HepG2 (cell line): ENCODE measurements around the gene RNF208. TPM values are rescaled to one million over a fixed set of nuclear protein-coding genes. Genes with fewer than 3 reads are reported as not detected.

ENCODE experiments used
- ATAC-seq: fragments of 200-7000 bp; cut with Tn5 transposase; 3 replicates; pipeline ENCODE4 v1.9.1; 2020; ENCODE audit warnings: mild to moderate bottlenecking, moderate library complexity
- BruUV-seq: library from RNA; stranded (reverse); fragments of 400-500 nt; replicated peaks from 2 replicates; lab custom pipeline; 2021; lab: Mats Ljungman, UMichigan
- CTCF ChIA-PET: fragments of 300-600 bp; formaldehyde crosslinking; extraction: SDS; loops from one replicate; lab custom pipeline; 2021; ENCODE audit warnings: low total read pairs, inconsistent platforms, low intra/inter-chr PET ratio; lab: Yijun Ruan, JAX
- POLR2A ChIA-PET: fragments of 350-600 bp; sonication (Branson Sonifier 250); formaldehyde crosslinking; loops from one replicate; lab custom pipeline; 2020; ENCODE audit warnings: antibody characterized with exemption, inconsistent platforms; lab: Yijun Ruan, JAX
- DNase-seq: peaks from one replicate; pipeline ENCODE4 v3.0.0-alpha.2; 2015; ENCODE audit warnings: low spot score
- FAIRE-seq: peaks from 3 replicates; lab custom pipeline; 2011; peaks lifted over from hg19 to GRCh38; lab: Jason Lieb, UNC
- H2AFZ ChIP-seq: one replicate; pipeline ENCODE4 v1.6.1; 2011; ENCODE audit warnings: low read length, inconsistent platforms
- H3K27ac ChIP-seq: fragments of 300-600 bp; 3 replicates; pipeline ENCODE4 v1.8.0; 2011; ENCODE audit warnings: mixed run types, mild to moderate bottlenecking, mixed read lengths, low read length, inconsistent platforms; ENCODE audit not compliant: insufficient read depth; ENCODE audit errors: extremely low read length
- H3K27me3 ChIP-seq, 2 experiments: fragments of 200-600 bp in 1 of 2; 2 replicates in 1 of 2; 3 replicates in 1 of 2; pipeline versions ENCODE4 v1.6.0 to v1.8.0; 2011; ENCODE audit warnings: low read length in 2 of 2, mild to moderate bottlenecking in 2 of 2, moderate library complexity in 2 of 2, inconsistent platforms in 1 of 2; ENCODE audit not compliant: insufficient read depth in 2 of 2, control insufficient read depth in 1 of 2
- H3K36me3 ChIP-seq, 2 experiments: fragments of 200-600 bp in 1 of 2; replicated peaks in 1 of 2; 2 replicates in 1 of 2; 3 replicates in 1 of 2; pipeline versions ENCODE4 v1.5.1 to v1.8.0; 2011; ENCODE audit warnings: low read length in 2 of 2, inconsistent platforms in 1 of 2; ENCODE audit not compliant: insufficient read depth in 2 of 2, control insufficient read depth in 1 of 2
- H3K4me1 ChIP-seq: 2 replicates; pipeline ENCODE4 v1.5.1; 2012; ENCODE audit warnings: low read length, inconsistent platforms; ENCODE audit not compliant: insufficient read depth
- H3K4me2 ChIP-seq: 2 replicates; pipeline ENCODE4 v1.6.0; 2011; ENCODE audit warnings: low read depth, low read length, inconsistent platforms
- H3K4me3 ChIP-seq, 3 experiments: fragments of 200-600 bp in 1 of 3; sonication (generic), shearing (Covaris generic) in 1 of 3; replicated peaks in 1 of 3; 2 replicates each; pipeline ENCODE4 v1.5.1; 2011 to 2016; ENCODE audit warnings: low read length in 3 of 3, inconsistent platforms in 2 of 3, low read depth in 2 of 3, mild to moderate bottlenecking in 2 of 3, control low read depth in 1 of 3, mixed read lengths in 1 of 3; ENCODE audit not compliant: insufficient read depth in 1 of 3
- H3K79me2 ChIP-seq: one replicate; pipeline ENCODE4 v1.6.1; 2011; ENCODE audit warnings: low read length, inconsistent platforms; ENCODE audit not compliant: insufficient read depth
- H3K9ac ChIP-seq: 2 replicates; pipeline ENCODE4 v1.6.0; 2011; ENCODE audit warnings: mild to moderate bottlenecking, low read depth, low read length, inconsistent platforms; ENCODE audit not compliant: insufficient read depth
- H3K9me3 ChIP-seq: 2 replicates; pipeline ENCODE4 v1.5.1; 2012; ENCODE audit warnings: mild to moderate bottlenecking, low read length
- H4K20me1 ChIP-seq: 2 replicates; pipeline ENCODE4 v1.6.0; 2011; ENCODE audit warnings: inconsistent platforms, mild to moderate bottlenecking, low read length, moderate library complexity; ENCODE audit not compliant: insufficient read depth
- AKNA ChIP-seq: sonication (generic); formaldehyde crosslinking; IDR thresholded peaks from 2 replicates; pipeline ENCODE4 v1.4.0; 2020; ENCODE audit warnings: missing genetic modification reagents, borderline replicate concordance
- ARID2 ChIP-seq: sonication (generic); formaldehyde crosslinking; IDR thresholded peaks from 2 replicates; pipeline ENCODE4 v1.8.1; 2022; ENCODE audit warnings: mild to moderate bottlenecking, missing genetic modification reagents, borderline replicate concordance
- ATM ChIP-seq: fragments of 450-650 bp; IDR thresholded peaks from 2 replicates; pipeline ENCODE4 v1.7.1; 2017; ENCODE audit warnings: mild to moderate bottlenecking, borderline replicate concordance
- GLMP ChIP-seq: sonication (generic); formaldehyde crosslinking; IDR thresholded peaks from 2 replicates; pipeline ENCODE4 v1.9.0; 2021; ENCODE audit warnings: missing genetic modification reagents, mild to moderate bottlenecking, borderline replicate concordance
- MEF2D ChIP-seq: sonication (generic); formaldehyde crosslinking; IDR thresholded peaks from 2 replicates; pipeline ENCODE4 v1.5.1; 2020; ENCODE audit warnings: mild to moderate bottlenecking, missing genetic modification reagents
- MEIS2 ChIP-seq: sonication (generic); formaldehyde crosslinking; IDR thresholded peaks from 2 replicates; pipeline ENCODE4 v1.9.0; 2021; ENCODE audit warnings: mild to moderate bottlenecking, missing genetic modification reagents
- PITX1 ChIP-seq: sonication (generic); formaldehyde crosslinking; IDR thresholded peaks from 2 replicates; pipeline ENCODE4 v1.5.1; 2020; ENCODE audit warnings: mild to moderate bottlenecking, missing genetic modification reagents
- RFXAP ChIP-seq: sonication (generic); formaldehyde crosslinking; IDR thresholded peaks from 2 replicates; pipeline ENCODE4 v1.4.0; 2020; ENCODE audit warnings: missing genetic modification reagents, borderline replicate concordance
- SIX1 ChIP-seq: sonication (generic); formaldehyde crosslinking; IDR thresholded peaks from 2 replicates; pipeline ENCODE4 v1.4.0; 2020; ENCODE audit warnings: missing genetic modification reagents, borderline replicate concordance
- TEAD3 ChIP-seq: optimal IDR thresholded peaks from 2 replicates; pipeline ENCODE3; 2016; ENCODE audit warnings: borderline replicate concordance
- UBTF ChIP-seq: sonication (generic); formaldehyde crosslinking; IDR thresholded peaks from 2 replicates; pipeline ENCODE4 v1.4.0; 2020; ENCODE audit warnings: mild to moderate bottlenecking, missing genetic modification reagents
- ZFP1 ChIP-seq: IDR thresholded peaks from 2 replicates; pipeline ENCODE4 v1.6.1; 2016
- ZNF547 ChIP-seq: sonication (generic); formaldehyde crosslinking; IDR thresholded peaks from 2 replicates; pipeline ENCODE4 v1.5.1; 2020; ENCODE audit warnings: mild to moderate bottlenecking, missing genetic modification reagents
- ZNF724P ChIP-seq: sonication (generic); formaldehyde crosslinking; IDR thresholded peaks from 2 replicates; pipeline ENCODE4 v1.8.0; 2022; ENCODE audit warnings: missing genetic modification reagents, borderline replicate concordance
- WGBS: methylation state at CpG from one replicate; pipeline ENCODE4 v1.1.6; 2017; ENCODE audit warnings: low lambda C conversion rate; 5-methylcytosine and 5-hydroxymethylcytosine counted together
- in situ Hi-C: cut with HindIII; loops from 2 replicates; pipeline ENCODE4 v1.10.0; 2017; ENCODE audit warnings: low pct_unique_long_range_greater_than_20kb; ENCODE audit not compliant: extremely low pct_ligation_motif_present
- intact Hi-C: fragments of 100-400 bp; cut with micrococcal nuclease; formaldehyde crosslinking; loops from one replicate; pipeline ENCODE4 v1.10.0; 2022; ENCODE audit not compliant: unreplicated experiment
- polyA plus RNA-seq, 8 experiments: library from polyadenylated mRNA; depleted of rRNA in 3 of 8; stranded (reverse) in 7 of 8; unstranded in 1 of 8; fragments of >200 nt; fragmentation: Illumina TruSeq in 4 of 8; extraction: Trizol in 4 of 8; gene quantifications; 2 replicates each; pipeline versions ENCODE4 v1.2.1 to v1.2.3, GENCODE V29; 2011 to 2016; ENCODE audit warnings: low read depth in 4 of 8, missing spikeins in 1 of 8, mixed read lengths in 1 of 8; ENCODE audit not compliant: insufficient read depth in 1 of 8
- total RNA-seq, 5 experiments: library from RNA; depleted of rRNA; stranded (reverse); fragments of >200 nt; fragmentation: Illumina TruSeq; extraction: Trizol; gene quantifications; 2 replicates each; pipeline ENCODE4 v1.2.3, GENCODE V29; 2016; ENCODE audit warnings: low read depth in 1 of 5

The RNF208 gene
- total and polyA plus RNA-seq, 2 of the 13 experiments (the other 11 are each of a cell fraction or from before 2014, with no cell fraction given) = 1.6 to 2.1 TPM

- intact Hi-C loops = loop anchor here (2.0 kb wide), 1 partner anchor 22 kb away; the partner anchor contains the start of gene RNF208
- in situ Hi-C loops = no loop called here
- H3K9ac ChIP-seq = peak within 1 kb of the TSS; percentile 85
- peak within 1 kb of the TSS; percentile 95 for H3K4me2 ChIP-seq
- 0% methylated on average over 7 of the region's 118 CpGs for WGBS
- no peaks in the 10 kb centered on the region; a peak in 1 of 5 replicates for H3K27me3 ChIP-seq
- H3K36me3 ChIP-seq = no peaks in the 10 kb centered on the region
- DNase-seq (peak; percentile 99), FAIRE-seq (peak; percentile 94), ATAC-seq (peak; percentile 87)
- H3K27ac ChIP-seq = peak within 1 kb of the TSS; percentile 96
- peaks cover 4% of the 10 kb centered on the region; the same call in 1 of the 2 replicates for H4K20me1 ChIP-seq
- peak within 1 kb of the TSS; percentile 71 to 78 (median 72) for H3K4me3 ChIP-seq
- peaks cover 71% of the 10 kb centered on the region for H3K4me1 ChIP-seq
- no peak within 1 kb of the TSS for H2AFZ ChIP-seq
- peaks cover 63% of the 10 kb centered on the region for H3K79me2 ChIP-seq
- POLR2A ChIA-PET = interaction anchor here (0.8 to 8.8 kb wide), 23 partner anchors 8 to 145 kb away, joined by 3 to 225 read pairs (median 7); partner anchors contain the start of genes ANAPC2, CYSRT1, MAN1B1 and NELFB
- BruUV-seq = no TSS peak
- no peaks in the 10 kb centered on the region for H3K9me3 ChIP-seq
- CTCF ChIA-PET = interaction anchor here (1.3 kb wide), 1 partner anchor 12 kb away, joined by 4 read pairs; the partner anchor contains the start of genes ANAPC2 and SSNA1
- TF ChIP-seq MEIS2 (CRISPR knock-in tag) (peak; percentile 37; the same call in 1 of the 2 replicates), ZNF547 (CRISPR knock-in tag) (peak; percentile 81), ARID2 (CRISPR knock-in tag) (0 out of 2 replicates have a peak, but pooled peaks have one; percentile 57), ZNF724P (CRISPR knock-in tag) (no peak; the same call in 1 of the 2 replicates), TEAD3 (CRISPR knock-in tag) (peak; percentile 43), PITX1 (CRISPR knock-in tag) (peak; percentile 72), MEF2D (CRISPR knock-in tag) (peak; percentile 86), SIX1 (CRISPR knock-in tag) (no peak; the same call in 1 of the 2 replicates), UBTF (CRISPR knock-in tag) (peak; percentile 92), GLMP (CRISPR knock-in tag) (no peak), RFXAP (CRISPR knock-in tag) (peak; percentile 79), ATM (no peak), ZFP1 (CRISPR knock-in tag) (peak; percentile 74), AKNA (no peak)
These were observed 21.5 kb downstream of the RNF208 start, which contains the start of gene TPRN for GRCh38 chr9:137200311-137201204. TSS of gene TPRN (minus strand) at chr9:137200741. CDS start at chr9:137200711, 30 bp downstream.
